ENCODE measurements around the gene ATAD1.
"Not testable (repeated sequence)": the region's sequence is repeated elsewhere in the genome, so short reads cannot be mapped to it uniquely, and the experiment has no call there.

Gene ATAD1

GRCh38 chr10:87750817-87751216 lies 67.2 kb downstream of the ATAD1 start:
- H3K79me2 ChIP-seq (ENCODE audit: control insufficient read depth, low read length), result no peaks in the 10 kb centered on the region
- no peaks in the 10 kb centered on the region for H3K9me3 ChIP-seq (ENCODE audit: control insufficient read depth, insufficient read depth, low read length)
- 0 out of 2 replicates have a peak, but pooled peaks cover 3% of the 10 kb centered on the region for H3F3A ChIP-seq (ENCODE audit: control insufficient read depth, insufficient read depth)
- no peak for TF ChIP-seq CTCF (IDR thresholded peaks at IDR 0.05; ENCODE audit: low read depth, low read length, poor library complexity, severe bottlenecking)
- no peaks in the 10 kb centered on the region for H3K27me3 ChIP-seq (ENCODE audit: control insufficient read depth, low read length)
- no peaks in the 10 kb centered on the region for H4K20me1 ChIP-seq (ENCODE audit: control insufficient read depth, insufficient read depth, low read depth, low read length)
- no peaks in the 10 kb centered on the region for H3K4me1 ChIP-seq (ENCODE audit: control insufficient read depth, low read length)
- no peak overlapping the region for H3K27ac ChIP-seq (ENCODE audit: low read depth, low read length)
- H3K36me3 ChIP-seq (ENCODE audit: control insufficient read depth, low read length), result peaks cover 21% of the 10 kb centered on the region
- H3K9me2 ChIP-seq (replicated peaks; ENCODE audit: control insufficient read depth, low read length), result no peaks in the 10 kb centered on the region
- H3K4me2 ChIP-seq (ENCODE audit: low read length), result no peak overlapping the region
- no peak overlapping the region for H3K4me3 ChIP-seq (ENCODE audit: low read length)

GRCh38 chr10:87750001-87750671 lies 67.9 kb downstream of the ATAD1 start:
- H3K4me1 ChIP-seq (ENCODE audit: control insufficient read depth, low read length), result no peaks in the 10 kb centered on the region
- H3K27ac ChIP-seq (ENCODE audit: low read depth, low read length), result no peak overlapping the region
- H4K20me1 ChIP-seq (ENCODE audit: control insufficient read depth, insufficient read depth, low read depth, low read length), result no peaks in the 10 kb centered on the region
- H3K36me3 ChIP-seq (ENCODE audit: control insufficient read depth, low read length), result peaks cover 18% of the 10 kb centered on the region
- H3K79me2 ChIP-seq (ENCODE audit: control insufficient read depth, low read length), result no peaks in the 10 kb centered on the region
- no peak overlapping the region for H3K4me2 ChIP-seq (ENCODE audit: low read length)
- 0 out of 2 replicates have a peak, but pooled peaks cover 3% of the 10 kb centered on the region for H3F3A ChIP-seq (ENCODE audit: control insufficient read depth, insufficient read depth)
- TF ChIP-seq EZH2phosphoT487 (IDR thresholded peaks at IDR 0.05; ENCODE audit: borderline replicate concordance, low read length) (no peak), CTCF (IDR thresholded peaks at IDR 0.05; ENCODE audit: low read depth, low read length, poor library complexity, severe bottlenecking) (no peak)
- H3K27me3 ChIP-seq (ENCODE audit: control insufficient read depth, low read length), result peaks cover under 1% of the 10 kb centered on the region
- H3K4me3 ChIP-seq (ENCODE audit: low read length), result no peak overlapping the region
- H3K9me3 ChIP-seq (ENCODE audit: control insufficient read depth, insufficient read depth, low read length), result no peaks in the 10 kb centered on the region
- H3K9me2 ChIP-seq (replicated peaks; ENCODE audit: control insufficient read depth, low read length), result no peaks in the 10 kb centered on the region

DNA sequence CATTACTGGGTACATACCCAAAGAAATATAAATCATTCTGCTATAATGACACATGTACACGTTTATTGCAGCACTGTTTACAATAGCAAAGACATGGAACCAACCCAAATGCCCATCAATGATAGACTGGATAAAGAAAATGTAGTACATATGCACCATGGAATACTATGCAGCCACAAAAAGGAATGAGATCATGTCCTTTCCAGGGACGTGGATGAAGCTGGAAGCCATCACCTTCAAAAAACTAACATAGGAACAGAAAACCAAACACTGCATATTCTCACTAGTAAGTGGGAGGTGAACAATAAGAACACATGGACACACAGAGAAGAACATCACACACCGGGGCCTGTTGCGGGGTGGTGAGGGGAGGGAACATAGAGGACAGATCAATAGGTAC lies 69.8 kb downstream of the ATAD1 start:
- H3K4me2 ChIP-seq (ENCODE audit: low read length), result not testable (repeated sequence)

GRCh38 chr10:87746911-87747310 lies 71.1 kb downstream of the ATAD1 start:
- no peak overlapping the region for H3K4me2 ChIP-seq (ENCODE audit: low read length)
- no peaks in the 10 kb centered on the region for H4K20me1 ChIP-seq (ENCODE audit: control insufficient read depth, insufficient read depth, low read depth, low read length)
- H3K4me1 ChIP-seq (ENCODE audit: control insufficient read depth, low read length), result no peaks in the 10 kb centered on the region
- 0 out of 2 replicates have a peak, but pooled peaks cover 3% of the 10 kb centered on the region for H3F3A ChIP-seq (ENCODE audit: control insufficient read depth, insufficient read depth)
- H3K79me2 ChIP-seq (ENCODE audit: control insufficient read depth, low read length), result no peaks in the 10 kb centered on the region
- no peaks in the 10 kb centered on the region for H3K36me3 ChIP-seq (ENCODE audit: control insufficient read depth, low read length)
- peaks cover 5% of the 10 kb centered on the region for H3K27me3 ChIP-seq (ENCODE audit: control insufficient read depth, low read length)
- TF ChIP-seq EZH2phosphoT487 (IDR thresholded peaks at IDR 0.05; ENCODE audit: borderline replicate concordance, low read length) (no peak), CTCF (IDR thresholded peaks at IDR 0.05; ENCODE audit: low read depth, low read length, poor library complexity, severe bottlenecking) (no peak)
- H3K4me3 ChIP-seq (ENCODE audit: low read length), result no peak overlapping the region
- no peak overlapping the region for H3K27ac ChIP-seq (ENCODE audit: low read depth, low read length)
- no peaks in the 10 kb centered on the region for H3K9me2 ChIP-seq (replicated peaks; ENCODE audit: control insufficient read depth, low read length)
- no peaks in the 10 kb centered on the region for H3K9me3 ChIP-seq (ENCODE audit: control insufficient read depth, insufficient read depth, low read length)

More for the DNA sequence above, 69.8 kb downstream of the ATAD1 start:
- H3K4me3 ChIP-seq (ENCODE audit: low read length); H3K9me3 ChIP-seq (ENCODE audit: control insufficient read depth, insufficient read depth, low read length); H3K4me1 ChIP-seq (ENCODE audit: control insufficient read depth, low read length); H4K20me1 ChIP-seq (ENCODE audit: control insufficient read depth, insufficient read depth, low read depth, low read length); H3K27ac ChIP-seq (ENCODE audit: low read depth, low read length); H3F3A ChIP-seq (ENCODE audit: control insufficient read depth, insufficient read depth); H3K9me2 ChIP-seq (replicated peaks; ENCODE audit: control insufficient read depth, low read length); H3K36me3 ChIP-seq (ENCODE audit: control insufficient read depth, low read length); H3K79me2 ChIP-seq (ENCODE audit: control insufficient read depth, low read length); H3K27me3 ChIP-seq (ENCODE audit: control insufficient read depth, low read length): not testable (repeated sequence)
